SHP77 treated with DMSO at 0.1 percent for 48 hours (cell line): ENCODE results near the gene KLHL3.

ENCODE experiments used
- DNase-seq: peaks from one replicate; lab custom pipeline; 2025; lab: John Stamatoyannopoulos, UW

Gene KLHL3

DNA sequence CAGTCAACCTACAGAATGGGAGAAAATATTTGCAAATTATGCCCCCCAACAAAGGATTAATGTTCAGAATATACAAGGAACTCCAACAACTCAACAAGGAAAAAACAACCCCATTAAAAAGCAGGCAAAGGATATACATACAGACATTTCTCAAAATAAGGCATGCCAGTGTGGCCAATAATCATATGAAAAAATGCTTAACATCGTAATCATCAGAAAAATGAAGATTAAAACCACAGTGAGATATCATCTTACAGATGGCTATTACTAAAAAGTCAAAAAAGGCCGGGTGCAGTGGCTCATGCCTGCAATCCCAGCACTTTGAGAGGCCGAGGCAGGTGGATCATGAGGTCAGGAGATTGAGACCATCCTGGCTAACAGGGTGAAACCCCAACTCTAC, 103.2 kb downstream of the KLHL3 start:
- DNase-seq = no peak

DNA sequence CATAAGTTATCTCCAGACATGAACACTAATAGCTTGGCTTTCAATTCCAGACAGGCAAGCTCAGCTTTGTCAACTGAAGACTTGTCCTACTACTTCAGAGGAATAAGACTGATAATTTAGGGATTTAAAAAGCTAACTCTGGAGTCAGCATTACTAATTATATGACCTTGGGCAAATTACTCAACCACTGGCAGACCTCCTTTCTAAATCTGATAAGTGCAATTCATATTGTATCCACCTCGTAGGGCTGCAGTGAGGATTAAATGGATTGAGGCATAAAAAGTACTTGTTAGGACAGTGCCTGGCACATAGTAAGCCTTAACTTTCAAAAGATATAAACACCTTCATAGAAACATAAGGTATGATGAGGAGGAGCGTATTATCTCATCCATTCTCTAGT, 104.4 kb downstream of the KLHL3 start:
- no peak for DNase-seq

DNA sequence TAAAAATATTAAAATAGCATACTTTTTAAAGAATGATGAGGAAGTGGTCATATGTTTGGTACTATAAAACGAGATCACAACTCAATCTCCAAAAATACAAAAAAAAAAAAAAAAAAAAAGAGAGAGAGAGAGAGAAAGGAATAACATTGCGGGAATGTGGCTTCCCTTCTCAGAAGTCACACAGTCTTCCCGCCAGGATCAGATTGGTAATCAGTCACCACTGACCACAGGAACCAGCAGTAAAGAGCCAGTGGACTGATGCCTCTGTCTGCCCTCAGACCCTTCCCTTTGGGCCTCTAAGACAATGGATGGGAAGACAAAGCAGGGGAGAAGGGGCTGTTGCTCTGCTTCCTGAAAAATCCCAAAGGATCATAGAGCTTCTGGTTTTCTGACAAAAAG, 104.9 kb downstream of the KLHL3 start:
- no peak for DNase-seq

DNA sequence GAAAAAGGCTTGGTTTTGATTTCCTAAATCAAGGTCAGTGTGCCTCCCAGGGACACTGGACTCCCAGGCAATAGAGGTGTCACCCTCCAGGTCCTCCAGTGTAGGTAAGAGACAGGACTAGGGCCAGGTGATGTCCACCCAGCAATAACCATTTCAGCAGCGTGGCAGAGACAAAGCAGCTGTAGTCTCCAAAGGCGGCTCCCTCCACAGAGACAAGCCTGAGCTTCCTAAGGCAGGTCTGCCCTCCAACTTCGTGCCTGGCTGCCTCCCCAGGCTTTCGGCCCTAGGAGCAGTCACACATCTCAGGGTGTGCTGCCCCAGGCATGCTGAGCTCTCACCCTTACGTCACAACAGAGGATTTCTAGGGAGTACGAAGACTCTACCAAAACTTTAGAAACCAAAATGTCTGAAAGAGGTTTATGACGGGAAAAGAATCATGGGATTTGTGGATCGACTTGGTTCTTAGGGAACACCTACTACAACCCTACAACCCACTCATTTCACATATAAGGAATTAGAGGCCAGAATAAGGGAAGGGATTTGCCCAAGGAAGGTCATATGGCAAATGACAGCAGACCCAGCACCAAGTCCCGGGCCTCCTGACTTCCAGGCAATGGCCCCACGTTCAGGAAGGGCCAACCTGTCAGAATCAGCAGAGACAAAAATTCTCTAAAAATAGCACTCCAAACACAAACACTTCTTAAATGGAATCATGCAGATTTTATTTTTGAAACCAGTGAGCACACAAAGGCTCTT, 105.5 kb downstream of the KLHL3 start:
- DNase-seq = no peak

DNA sequence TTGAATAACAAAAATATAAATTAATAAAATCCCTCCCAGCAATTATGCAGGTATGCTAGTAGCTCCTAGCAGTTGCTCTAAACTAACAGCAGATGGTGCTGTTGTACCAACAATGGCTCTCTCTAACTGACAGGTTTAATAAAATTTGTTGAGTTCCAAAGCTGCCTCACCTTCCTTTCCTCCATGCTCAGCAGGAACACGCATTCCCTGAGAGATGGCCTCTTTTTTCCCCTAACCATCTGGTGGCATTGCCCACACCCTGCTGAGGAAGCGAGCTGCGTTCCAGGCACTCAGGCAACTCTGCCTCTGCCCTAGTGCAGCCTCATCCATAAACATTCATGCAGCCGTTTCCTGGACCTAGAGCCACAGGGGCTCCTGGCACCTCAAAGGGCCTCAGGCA, 106.2 kb downstream of the KLHL3 start:
- no peak for DNase-seq

DNA sequence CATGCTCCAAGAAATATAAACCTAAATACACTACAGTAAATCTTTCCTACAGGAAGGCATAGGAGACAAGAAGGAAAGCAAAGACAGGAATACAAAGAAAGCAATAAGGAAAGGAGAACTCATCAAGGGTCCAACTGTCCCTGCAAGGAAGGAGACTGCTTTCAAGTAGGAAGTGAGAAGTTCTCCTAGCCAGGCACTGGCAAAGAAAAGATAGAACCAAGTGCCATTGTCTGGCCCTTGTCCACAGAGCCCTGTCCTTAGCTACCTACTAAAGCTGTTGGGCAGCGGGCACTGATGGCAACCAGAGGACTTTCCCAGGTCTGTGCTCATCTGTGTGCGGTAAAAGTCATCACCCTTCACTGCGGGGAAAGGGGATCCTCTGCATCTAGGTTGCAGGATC, 108.2 kb downstream of the KLHL3 start:
- no peak for DNase-seq

DNA sequence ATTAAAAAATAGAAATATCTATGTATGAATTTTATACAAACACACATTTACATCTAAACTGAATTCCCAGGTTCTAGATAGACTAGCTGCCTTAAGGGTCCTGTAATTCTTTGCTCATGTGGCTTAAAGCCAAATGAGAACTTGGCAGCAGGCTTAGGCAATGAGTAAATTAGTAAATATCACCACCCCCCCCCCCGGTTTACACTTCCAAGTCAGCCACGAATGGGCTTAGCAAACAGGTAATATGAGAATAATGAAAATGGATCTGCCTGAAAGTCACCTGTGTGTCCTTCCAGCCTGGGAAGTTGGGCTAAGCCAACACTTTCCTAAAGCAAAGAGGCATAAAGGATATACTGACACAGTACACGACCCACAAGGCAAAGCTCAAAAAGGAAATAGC, 108.6 kb downstream of the KLHL3 start:
- DNase-seq = no peak

DNA sequence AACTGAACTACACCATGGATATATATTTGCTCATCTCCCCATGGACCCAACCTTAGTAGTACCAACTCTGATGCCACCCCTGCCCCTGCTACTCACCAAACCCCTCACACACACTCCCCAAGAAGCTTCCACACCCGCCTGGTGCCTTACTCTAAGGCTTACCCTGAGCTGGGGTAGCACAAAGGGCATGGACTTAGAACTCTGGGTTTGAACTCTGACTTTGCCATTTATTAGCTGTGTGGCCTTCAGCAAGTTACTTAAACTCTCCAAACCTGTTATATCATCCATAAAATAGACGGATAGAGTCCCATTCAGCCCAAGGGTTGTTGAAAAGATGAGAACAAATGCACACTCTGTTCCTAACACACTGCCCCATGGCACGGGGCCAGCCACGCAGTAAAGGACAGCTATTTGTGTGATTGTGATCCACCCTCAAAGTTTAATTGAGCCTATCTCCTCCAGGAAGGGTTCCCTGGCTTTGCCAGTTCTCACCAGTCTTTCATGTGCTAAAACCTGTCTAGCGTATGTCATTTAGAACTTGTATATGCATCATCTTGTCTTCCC, 111.0 kb downstream of the KLHL3 start:
- no peak for DNase-seq

DNA sequence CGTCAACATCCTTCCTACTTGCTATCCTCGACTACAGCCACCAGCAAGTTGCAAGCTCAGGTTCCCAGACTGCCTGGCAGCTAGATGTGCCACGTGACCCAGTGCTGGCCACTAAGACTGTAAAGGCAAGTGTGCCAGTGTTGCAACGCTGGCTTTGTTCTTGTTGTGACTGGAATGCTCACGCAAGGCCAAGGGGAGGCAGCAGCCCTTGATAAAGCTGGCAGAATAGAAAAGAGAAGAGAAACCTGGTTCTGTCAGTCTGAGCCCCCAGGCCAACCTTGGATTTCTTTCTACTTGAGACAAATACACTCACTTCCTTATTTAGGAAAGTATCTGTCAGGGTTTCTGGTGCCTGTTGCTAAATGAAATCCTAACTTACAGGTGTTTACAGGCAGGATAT, 113.0 kb downstream of the KLHL3 start:
- no peak for DNase-seq

DNA sequence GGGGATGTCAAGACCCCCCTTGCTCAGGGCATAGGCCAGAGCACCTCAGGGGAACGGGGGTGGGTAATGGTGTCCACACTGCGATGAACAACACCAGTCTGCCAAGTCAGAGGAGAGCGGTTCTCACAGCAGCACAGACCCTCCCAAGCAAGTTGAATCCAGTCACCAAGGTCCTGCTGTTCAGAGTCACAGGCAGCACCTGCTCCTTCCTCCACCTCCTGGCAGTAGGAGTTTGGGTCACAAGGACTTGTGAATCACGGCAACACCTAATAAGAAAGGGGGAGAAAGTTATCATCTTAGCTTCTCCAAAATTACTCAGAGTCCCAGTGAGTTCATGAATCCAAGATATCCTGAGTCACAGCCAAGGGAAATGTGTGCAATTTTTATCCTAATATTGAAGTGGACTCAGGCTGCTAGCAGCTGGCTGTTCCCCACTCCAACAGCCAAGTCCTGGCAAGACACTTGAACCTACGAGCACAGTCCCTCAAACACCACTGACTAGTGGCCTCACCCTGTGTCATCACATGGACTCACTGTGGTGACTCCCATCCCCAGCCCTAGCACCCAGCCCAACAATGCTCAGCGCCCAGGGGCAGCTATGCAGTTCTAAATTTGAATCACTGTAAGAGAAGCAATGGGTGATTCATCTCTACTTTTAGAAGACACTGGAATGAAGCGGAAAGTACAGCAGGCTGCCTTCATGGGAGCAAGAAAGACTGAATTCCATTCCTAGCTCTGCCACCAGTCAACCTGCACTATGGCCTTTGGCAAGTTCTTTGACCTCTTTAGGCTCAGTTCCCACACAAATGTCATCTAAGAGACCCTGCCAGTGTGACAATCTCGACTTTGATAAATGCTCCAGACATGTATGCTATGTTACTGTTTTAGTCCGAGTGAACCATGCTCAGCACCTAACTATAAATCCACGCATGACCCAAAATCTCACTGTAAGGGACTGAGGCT, 113.7 kb downstream of the KLHL3 start:
- DNase-seq = no peak

DNA sequence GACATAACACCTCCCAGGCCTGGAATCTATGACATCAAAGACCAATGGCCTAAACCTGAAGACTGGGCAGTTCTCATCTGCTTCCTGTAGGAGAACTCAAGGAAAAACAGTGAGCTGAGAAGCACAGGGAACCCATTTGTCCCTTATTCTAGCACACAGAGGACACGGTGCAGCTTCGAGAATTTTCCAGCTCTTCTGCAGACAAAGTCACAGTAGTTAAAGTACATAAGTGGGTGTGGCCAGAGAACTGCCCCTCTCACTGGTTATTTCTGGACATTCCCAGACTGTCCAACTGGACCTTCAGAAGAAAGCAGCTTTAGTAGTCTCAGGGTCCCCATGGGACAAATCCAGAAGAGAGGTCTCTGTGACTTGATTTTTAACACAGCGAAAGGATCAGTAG, 114.6 kb downstream of the KLHL3 start:
- no peak for DNase-seq

DNA sequence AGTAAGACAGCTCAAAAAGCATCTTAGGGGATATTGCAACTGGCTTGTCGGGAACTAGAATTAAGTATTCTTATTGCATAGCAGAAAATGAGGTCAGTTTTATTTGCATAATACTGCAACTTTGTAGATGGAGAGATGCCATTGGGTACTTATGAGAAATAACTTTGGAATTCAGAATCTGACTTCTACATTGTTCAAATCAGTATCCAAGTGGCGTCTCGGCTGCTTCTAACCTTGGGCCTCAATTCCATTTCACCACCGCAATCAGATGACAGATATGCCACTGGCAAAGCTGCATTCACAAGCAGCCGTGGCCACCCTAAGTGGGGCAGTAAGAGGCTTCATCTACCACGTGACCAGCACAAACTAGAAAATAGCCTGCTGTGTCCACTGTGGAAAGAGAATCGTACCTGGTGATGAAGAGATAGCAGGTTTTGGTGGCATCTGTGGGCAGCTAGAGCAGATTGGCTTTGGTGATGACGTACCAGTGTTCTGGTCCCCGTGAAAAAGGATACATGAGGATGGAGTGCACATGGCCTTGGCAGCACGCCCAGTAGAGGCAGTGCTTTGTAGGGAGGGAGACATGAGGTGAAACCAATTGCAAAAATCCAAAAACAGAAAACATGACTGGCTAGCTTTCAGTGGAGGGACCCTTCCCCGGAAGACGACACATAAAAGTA, 116.6 kb downstream of the KLHL3 start:
- DNase-seq = peak; percentile 75

DNA sequence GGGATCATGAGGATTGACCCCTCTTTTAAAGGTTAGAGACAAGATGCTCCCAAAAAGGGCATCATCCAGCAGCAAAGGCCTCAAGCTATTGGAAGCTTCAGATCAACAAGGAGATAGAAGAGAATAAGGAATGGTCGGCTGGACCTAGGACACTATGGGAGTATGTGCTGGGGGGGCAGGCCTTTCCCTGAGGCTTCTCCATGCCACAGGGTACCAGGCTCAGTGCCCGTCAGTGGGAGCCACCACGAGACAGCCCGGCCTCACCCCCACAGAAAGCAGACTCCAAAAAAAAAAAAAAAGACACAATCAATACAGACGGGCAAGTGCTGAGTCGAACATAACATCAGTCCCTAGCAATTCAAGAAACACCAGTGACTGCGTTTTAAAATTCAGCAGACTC, 117.4 kb downstream of the KLHL3 start:
- DNase-seq = no peak

DNA sequence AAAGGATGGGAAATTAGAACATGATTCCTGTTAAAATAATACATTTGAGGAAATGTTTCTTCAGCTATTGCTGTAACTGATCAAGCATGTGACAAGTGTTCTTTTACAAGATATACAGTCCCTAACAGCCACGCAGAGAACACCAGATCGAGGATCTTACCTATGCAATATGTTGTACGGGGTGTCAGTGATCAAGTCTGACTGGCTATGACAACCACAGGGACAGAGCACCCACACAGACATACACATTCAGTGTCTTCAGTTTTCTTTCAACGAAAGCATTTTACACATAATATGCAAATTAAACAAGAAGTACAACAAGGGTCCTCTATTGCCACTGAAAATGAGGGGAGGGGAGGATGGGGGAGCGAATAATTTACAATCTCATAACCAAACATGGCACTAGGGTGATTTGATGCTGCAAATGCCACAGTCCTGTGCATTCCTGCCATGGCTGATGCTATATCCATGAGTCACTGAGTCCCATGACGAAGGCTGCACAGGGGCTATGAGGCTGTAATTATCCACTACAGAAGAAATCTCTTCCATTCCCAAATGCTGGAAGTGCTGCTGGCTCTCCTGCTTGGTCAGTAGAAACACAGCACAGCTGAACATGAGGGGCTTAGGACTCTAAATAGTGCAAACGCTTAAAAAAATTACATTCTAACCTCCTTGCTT, 118.2 kb downstream of the KLHL3 start:
- DNase-seq = no peak

DNA sequence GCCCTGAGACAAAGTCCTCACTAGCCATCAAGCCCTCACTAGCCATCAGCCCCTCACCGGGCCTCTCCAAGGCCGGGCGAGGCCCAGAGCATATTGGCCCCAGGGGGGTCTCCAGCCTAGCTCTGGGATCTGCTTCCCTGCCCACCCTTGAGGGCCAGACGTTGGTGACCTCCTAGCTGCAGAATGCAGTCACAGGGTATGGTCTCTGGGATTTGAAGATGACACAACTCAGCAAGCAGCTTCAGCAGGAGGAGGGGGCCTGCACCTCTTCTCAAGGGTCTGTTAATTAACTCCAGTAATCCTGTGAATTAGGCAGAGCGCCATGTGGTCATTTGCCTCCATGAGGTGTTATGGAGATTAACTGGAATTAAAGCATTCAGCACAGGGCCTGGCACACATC, 119.8 kb downstream of the KLHL3 start:
- DNase-seq = no peak

DNA sequence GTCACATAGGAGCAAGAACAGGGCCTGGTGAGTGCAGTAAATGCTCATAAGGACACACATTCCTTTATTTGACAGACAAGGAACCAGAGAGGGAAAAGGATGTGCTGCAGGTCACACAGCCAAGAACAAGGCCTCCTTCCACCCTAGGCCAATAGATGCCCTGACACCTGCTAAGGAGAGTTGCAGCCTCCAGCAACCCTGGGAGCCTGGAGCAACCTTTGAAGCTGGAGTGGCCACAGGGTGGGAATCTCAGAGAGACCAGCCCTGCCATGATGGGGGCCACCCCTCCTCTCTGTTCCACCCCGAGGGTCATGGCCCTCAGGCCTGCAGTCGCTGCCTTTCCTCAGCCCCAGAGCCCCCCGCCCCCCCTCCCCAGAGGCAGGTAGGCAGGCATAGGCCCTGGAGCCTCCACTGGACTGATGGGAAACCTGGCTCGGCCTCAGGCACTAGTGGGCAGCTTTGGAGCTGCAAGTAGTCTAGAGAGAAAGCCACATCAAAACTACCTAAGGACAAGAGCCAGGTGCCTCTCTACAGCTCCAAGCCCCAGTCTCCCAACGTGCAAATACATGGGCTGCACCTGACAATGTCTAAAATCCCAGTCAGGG, 120.6 kb downstream of the KLHL3 start:
- DNase-seq = no peak

DNA sequence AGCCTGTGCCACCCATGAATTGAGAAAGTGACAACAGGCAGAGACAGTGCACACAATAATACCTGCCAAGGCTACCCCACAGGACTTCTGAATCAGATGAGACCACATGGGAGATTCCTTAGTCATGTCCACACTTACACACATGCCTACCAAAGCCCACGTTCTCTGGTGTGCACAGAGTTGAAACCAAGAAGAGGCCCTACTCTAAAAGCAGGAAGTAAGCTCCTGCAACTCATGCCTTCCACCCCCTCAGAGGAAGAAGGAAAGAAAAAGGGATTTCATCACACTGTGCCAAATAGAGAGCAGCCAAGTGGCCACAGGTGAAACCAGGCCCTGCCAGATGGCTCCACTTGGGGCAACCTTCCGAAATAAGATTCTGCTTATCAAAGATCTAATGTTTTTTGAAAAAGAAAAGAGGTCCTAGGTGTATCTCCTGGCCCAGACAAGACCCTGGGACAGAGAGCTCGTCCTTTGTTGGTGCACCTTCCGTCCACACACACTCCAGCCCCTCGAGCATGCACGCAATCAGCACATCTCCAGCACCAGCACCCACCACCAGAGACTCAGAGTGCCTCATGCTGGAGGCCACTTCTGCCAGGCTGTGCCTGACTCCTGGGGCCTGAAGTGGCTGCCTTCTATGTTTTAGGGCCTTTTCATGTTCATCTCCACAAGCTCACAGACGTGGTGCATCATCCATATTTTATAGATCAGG, 122.2 kb downstream of the KLHL3 start:
- DNase-seq = no peak

DNA sequence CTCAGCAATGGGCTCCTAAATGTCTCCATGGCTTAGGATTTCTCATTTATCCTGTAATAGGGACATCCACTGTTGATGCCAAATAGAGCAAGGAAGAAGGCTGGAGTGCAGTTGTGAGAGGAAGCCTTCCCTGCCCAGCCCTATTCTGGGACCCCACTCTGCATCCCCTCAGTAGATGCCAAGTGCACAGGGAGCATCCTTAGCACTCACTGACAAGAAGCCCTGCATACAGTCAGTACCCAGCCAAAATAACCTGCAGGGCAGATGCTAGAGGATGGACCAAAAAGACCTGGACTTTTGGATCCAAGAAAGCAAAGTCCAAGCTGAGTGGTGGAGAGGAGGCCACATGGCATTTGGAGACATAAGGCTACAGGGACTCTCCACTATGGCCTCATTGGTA, 123.3 kb downstream of the KLHL3 start:
- no peak for DNase-seq

DNA sequence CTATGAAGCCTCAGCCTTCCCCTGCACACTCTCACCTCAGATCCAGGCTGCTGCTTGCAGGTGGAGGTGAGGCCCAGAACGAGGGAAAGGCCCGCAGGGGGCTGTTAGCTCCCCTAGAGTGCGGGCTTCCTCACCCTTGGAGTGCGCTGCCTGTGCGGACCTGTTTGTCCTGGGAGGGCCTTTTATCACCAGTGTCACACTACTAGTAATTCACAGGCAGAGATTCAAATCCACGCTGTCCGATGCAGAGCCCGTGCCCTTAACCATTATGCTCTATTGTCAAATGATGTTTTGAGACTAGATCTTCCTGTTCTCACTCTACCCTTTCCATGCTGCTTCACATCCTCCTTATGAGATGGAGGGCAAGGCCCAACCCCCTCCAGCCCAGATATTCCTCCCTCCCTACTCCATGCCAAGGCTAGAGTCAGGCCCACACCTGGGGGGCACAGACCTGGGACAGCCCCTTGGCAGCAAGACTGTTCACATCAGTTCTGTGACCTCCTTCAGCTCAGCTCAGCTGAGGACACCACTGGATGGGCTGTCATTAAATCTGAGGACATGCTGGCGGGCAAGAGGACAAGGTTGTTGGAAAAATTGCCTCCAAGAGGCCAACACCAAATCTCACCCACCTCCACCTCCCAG, 124.0 kb downstream of the KLHL3 start:
- DNase-seq = no peak

DNA sequence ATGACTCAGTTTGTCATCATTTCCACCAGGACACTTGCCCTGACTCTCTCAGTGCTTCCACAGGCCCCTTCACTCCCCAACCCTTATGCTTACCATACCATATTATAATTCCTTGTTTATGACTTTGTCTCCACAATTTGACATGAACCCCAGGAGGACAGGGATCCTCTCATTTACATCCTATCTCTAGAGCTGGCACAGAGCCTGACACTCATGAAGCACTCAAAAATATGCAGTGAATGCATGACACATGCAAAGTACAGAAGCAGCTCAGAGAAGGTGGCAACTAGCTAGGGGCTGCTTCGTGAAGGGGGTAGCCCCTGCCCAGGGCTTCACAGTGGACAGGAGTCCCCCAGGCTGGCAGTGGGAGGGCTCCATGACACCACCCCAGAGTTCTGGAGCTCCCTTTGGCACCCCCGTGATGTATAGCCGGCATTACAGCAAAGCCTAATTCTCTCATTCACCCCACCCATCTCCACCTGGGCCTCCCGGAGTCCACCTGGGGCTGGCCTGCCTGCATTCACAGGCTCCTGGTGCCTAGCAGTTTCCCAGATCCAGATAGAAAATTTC, 124.8 kb downstream of the KLHL3 start:
- no peak for DNase-seq
